Activated CD4-positive, alpha-beta T cell treated with anti-CD3 and anti-CD28 coated beads, Interleukin-2, Interleukin-6, amounts not matched to agents 100 ng/mL and 50 ng/mL, durations not matched to agents 16 hours and 8 hours (primary cell): Measurements from ENCODE around the gene TOMM5.

Experiments used
- DNase-seq: peaks from one replicate; pipeline ENCODE4 v3.0.0-alpha.2; 2020

The TOMM5 gene

DNA sequence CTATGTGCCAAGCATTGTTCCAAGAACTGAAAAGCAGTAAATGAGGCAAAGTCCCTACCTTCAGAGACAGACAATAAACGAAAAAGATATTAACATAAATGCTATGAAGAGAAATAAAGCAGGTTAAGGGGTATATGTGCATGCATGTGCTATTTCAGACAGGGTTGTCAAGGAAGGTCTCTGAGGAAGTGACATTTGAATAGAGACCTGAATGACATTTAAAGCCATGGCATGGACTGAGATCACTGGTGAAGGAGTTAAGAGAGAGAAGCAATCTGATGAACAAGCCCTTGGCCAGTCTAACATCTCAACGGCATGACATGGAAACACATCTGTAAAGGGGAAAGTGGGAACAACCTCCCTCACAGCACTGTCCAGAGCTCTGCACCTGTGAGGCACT lies 30.7 kb downstream of the TOMM5 start:
- no peak for DNase-seq

DNA sequence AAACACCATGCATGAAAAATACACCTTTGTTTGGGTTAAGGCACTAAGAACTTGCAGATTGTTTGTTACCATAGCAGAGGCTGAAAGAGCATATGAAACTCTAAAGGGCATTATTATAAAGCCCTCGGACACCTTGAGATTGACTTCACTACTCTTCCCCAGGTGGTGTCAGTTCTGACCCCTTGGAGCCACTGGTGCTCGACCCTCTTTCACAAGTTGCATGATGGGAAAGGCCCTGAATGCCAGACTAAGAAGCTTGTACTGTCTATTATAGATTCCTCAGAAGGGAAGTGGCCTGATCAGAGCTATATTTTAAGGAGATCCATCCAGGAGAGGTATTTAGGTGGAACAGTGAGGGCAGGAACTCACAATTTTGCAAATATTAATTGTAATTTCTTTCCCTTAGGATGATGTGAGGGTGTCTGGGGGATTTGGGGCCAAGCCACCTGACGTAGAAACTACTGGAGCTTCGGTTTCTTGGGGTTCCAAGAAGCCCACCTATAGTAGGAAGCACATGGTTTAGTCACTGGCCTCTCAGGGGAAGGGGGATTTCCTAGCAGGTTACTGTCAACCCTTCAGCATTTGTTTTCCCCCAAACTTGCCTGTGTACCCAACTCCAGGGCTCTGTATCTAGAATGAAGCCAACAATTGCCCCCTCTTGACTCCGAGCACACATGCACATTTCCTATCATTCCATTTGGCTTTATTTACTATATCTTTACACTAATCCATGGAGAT lies 32.4 kb downstream of the TOMM5 start:
- DNase-seq, result no peak

DNA sequence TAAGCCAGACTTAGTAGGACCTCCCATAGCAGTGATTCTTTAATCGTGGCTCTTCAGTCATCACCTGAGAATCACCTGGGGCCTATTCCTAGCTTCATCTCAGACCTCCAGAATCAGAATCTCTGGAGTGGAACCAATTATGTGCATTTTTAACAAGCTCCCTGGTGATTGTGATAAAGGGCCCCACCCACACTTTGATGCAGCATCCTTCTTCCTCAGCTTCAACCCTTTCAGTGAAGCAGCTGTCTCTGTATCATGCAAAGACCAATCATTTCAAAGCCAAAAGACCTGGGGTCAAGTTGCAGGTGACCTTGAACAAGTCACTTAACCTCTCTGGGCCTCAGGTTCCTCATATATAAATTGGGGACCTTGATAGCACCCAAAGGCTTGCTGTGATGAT lies 33.3 kb downstream of the TOMM5 start:
- DNase-seq, result no peak

DNA sequence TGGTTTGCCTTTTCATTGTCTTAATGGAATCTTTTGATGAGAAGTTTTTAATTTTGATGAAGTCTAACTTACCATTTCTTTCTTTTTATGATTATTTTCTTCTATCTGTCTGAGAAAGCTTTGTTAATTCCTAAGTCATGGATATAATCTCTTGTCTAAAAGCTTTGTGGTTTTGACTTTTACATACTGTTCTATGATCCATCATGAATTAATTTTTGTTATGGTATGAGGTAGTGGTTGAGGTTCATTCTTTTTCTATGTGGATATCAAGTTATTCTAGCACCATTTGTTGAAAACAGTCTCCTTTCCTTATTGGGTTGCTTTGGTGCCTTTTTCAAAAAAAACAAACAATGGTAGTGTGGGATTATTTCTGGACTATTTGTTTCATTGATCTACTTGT lies 36.6 kb downstream of the TOMM5 start:
- no peak for DNase-seq

DNA sequence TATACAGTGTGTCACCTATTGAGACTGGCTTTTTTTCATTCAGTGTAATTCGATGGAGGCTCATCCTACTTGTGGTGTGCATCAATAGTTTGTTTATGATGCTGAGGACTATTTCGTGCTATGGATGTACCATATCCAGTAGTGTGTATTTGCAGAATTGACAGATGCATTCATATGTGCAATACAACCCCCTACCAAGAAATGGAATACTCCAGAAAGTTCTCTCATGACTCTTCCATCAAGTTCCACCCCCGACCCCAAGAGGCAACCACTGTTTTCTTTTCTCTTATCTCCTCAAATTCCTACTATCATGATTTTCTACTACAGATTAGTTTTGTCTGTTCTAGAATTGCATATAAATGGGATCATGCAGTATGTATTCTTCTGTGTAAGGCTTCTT lies 38.1 kb downstream of the TOMM5 start:
- DNase-seq, result no peak

DNA sequence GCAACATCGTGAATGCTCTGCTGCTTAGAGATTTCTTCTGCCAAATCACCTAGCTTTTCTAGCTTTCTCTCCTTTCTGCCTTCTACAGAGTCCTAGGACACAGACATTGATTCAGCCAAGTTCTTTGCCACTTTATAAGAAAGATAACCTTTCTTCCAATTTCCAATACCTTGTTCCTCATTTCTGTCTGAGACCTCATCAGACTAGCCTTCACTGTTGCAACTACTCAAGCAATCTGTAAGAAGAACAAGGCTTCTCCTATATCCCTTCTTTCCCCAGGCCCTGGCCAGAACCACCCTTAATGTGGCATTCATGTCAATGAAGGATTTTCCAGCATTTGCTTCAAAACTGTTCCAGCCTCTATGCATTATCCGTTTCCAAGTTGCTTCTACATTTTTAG lies 40.5 kb downstream of the TOMM5 start:
- no peak for DNase-seq

DNA sequence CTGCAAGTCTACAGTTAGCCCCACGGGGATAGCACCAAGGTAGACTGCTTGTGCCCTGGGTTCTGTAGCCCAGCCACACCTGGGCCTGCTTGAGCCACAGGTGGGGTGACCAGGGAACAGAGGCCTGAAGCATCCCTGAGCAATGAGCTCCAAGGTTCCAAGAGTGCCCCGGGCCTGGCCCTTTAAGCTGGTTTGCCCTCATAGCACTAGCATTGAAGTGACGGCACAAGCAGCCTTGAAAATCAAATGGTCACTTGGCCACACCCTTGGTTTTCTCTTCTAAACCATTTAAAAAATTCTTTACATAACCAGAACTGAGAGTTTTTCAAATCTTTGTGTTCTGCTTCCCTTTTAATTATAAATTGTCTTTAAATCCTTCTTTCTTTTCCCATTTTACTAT lies 40.9 kb downstream of the TOMM5 start:
- no peak for DNase-seq

DNA sequence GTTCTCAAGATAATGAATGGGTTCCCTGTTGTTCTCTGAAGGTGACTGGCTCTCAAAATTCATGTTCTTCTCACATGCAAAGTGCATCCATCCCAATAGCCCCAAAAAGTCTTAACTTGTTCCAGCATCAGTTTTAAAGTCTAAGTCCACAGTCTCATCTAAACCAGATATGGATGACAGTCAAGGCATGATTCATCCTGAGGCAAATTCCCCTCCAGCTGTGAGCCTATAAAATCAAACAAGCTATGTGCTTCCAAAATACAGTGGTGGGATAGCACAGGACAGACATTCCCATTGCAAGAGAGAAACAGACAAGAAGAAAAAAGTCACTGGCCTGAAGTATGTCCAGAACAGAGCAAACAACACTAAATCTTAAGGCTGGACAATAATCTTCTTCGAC lies 41.6 kb downstream of the TOMM5 start:
- DNase-seq, result no peak

DNA sequence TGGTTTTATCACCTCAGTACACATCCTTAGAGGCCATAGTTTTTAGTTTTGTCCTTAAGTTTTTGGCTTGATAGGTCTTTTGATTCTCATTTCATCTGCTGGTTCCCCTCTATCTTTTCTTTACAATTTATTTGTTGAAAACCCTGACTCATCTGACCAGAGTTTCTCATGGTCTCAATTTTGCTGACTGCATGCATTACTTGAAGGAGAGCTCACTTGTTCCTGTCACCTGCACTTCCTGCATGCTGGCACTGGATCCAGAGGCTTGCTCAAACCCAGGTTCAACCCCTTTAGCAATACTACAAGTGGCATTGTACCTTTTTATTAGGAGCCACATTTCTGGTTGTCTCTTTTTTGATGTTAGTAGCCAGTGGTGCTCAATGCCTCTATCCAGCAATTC lies 42.9 kb downstream of the TOMM5 start:
- peak; percentile 9 for DNase-seq

DNA sequence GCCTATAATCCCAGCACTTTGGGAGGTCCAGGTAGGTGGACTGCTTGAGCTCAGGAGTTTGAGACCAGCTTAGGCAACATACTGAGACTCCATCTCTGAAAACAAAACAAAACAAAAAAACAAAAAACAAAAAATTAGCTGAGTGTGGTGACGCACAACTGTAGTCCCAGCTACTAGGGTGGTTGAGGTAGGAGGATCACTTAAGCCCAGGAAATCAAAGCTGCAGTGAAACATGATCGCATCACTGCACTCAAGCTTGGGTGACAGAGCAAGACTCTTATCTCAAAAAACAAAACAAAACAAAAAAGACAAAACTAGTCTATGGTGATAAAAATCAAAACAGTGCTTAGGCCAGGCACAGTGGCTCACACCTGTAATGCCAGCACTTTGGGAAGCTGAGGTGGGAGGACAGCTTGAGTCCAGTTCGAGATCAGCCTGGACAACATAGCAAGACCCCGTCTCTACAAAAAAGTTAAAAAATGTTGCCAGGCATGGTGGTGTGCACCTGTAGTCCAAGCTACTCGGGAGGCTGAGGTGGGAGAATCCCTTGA lies 45.0 kb downstream of the TOMM5 start:
- DNase-seq, result no peak

DNA sequence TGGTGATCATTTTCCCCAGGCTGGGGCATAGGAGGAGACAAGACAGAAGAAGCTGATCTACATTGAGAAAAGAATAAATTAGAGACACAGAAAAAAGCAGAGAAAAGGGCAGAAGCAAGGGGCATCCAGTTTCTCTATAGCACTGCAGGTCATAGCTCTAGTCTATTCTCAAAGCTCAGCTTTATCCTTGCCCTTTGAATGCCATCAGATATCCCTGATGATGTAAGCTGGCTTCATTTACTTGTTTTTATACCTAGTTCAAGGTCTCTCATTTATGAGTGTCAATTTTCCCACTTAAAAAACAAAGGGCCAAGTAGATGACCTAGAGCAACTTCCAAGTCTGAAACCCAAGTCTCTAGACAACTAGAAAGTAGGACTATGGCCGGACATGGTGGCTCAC lies 48.9 kb downstream of the TOMM5 start:
- DNase-seq, result no peak

DNA sequence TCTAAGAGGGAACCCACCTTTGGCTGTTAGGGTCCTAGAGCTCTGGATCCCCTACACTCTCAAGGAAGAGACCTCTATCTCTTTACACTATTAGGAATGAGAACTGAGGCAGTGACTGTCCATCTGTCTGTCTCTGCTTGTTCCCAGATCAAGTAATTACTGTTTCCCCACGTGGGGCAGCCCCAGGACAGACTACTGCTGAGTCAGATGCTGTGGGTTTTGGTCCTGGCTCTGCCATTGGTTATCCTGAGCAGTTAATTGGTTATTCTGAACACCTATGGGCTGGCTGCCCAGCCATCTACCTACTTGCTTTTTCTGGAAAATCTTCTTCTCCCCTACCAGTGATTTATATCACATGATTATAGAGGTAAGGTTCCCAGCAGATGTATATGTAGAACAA lies 49.5 kb downstream of the TOMM5 start:
- no peak for DNase-seq

DNA sequence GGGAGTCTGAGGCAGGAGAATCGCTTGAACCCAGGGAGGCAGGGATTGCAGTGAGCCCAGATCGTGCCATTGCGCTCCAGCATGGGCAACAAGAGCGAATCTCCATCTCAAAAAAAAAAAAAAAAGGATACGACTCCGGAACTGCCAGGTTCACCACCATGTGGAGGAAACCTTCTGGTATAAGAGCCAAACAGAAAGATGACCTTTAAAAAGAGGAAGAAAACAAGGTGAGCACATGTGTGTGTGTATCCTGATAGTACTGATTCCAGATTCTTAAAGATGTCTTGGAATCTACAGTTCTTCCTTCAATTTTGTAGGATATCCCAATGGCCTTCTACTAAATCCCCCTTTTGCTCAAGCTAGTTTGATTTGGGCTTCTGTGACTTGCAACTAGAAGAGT lies 49.9 kb downstream of the TOMM5 start:
- no peak for DNase-seq

DNA sequence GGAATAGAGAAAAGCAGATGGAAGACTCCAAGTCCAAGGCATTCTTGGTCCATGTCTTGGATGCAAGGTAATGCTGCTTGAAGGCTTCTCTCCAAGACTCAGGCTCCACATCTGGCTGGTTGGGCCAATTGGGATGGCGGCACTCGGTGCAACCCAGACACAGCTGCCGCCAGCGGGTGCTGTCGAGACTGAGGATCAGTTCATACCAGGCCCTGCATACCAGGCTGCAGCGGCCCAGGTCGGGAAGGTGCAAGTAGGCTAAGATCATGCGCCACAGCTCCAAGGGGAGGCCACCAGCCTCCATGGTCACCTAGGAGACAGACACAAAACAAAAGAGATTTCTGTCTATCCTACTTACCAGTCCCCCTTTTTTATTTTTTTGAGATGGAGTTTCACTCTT lies 50.9 kb downstream of the TOMM5 start:
- DNase-seq, result no peak

DNA sequence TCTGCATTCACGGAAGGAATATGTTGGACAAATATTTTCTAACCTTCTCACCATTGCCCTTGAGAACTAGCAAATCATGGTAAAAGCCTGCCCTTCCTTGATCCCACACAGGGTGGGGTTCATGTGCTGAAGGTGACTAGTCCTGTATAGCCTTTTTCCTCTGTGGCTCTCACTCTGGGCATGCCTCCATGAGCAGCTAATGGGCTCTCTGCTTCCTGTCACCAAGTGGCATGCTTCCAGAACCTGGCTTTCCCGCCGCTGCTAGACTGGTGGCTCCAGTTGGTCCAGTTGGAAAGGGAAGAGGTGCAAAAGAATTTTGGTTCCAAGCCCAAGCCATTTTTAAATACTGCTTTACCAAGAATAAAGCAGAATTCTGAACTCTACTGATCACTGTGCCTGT lies 51.8 kb downstream of the TOMM5 start:
- DNase-seq, result no peak

DNA sequence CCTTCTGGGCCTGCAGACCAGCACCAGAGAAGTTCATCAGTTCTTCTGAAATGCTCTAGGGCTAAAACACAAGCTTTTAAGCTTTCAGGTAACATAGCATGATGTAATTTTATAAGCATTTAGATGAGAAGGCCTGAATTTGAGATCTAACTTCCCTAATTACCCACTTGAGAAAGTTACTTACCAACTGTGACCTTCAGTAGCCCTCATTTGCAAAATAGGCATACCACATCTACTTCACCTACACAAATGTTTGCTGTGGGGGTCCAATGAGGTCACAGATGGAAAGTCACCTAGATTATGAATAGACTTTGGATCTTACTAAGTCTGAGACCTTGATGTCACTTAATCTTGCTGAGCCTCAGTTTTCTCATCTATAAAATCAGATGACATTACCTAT lies 52.8 kb downstream of the TOMM5 start:
- DNase-seq, result no peak
